K562 (cell line): ENCODE results near the gene DYSF.

Source experiments
- BHLHE40 ChIP-seq: IDR thresholded peaks from 2 replicates; pipeline ENCODE4 v1.6.1; 2011; ENCODE audit warnings: low read length, improper control_type of control experiment
- CTCF ChIP-seq, 3 experiments: IDR thresholded peaks in 2 of 3; conservative IDR thresholded peaks in 1 of 3; 2 replicates each; pipeline ENCODE4 v1.5.1; 2011 to 2012; ENCODE audit warnings: low read length in 3 of 3, mild to moderate bottlenecking in 3 of 3, control low read depth in 2 of 3, improper control_type of control experiment in 1 of 3, inconsistent platforms in 1 of 3, low read depth in 1 of 3, mixed read lengths in 1 of 3, moderate library complexity in 1 of 3; ENCODE audit not compliant: insufficient read depth in 2 of 3
- GABPA ChIP-seq: fragments of 200-800 bp; sonication (Bioruptor generic); conservative IDR thresholded peaks from 2 replicates; pipeline ENCODE4 v1.6.1; 2016; ENCODE audit warnings: low read depth, missing genetic modification characterization, missing compliant biosample characterization
- HCFC1 ChIP-seq: IDR thresholded peaks from 2 replicates; pipeline ENCODE4 v1.6.1; 2012; ENCODE audit warnings: low read depth, low read length, improper control_type of control experiment
- MITF ChIP-seq: IDR thresholded peaks from 2 replicates; pipeline ENCODE4 v1.6.1; 2014; ENCODE audit warnings: antibody characterized with exemption
- SP1 ChIP-seq: sonication (generic); formaldehyde crosslinking; IDR thresholded peaks from 2 replicates; pipeline ENCODE4 v1.8.1; 2022; ENCODE audit warnings: mild to moderate bottlenecking, missing genetic modification reagents
- TAF1 ChIP-seq: IDR thresholded peaks from 2 replicates; pipeline ENCODE4 v1.6.1; 2011; ENCODE audit warnings: mild to moderate bottlenecking, low read length, moderate library complexity; ENCODE audit not compliant: insufficient read depth, control insufficient read depth, severe bottlenecking; ENCODE audit errors: extremely low read depth
- YY1 ChIP-seq, 3 experiments: IDR thresholded peaks; 2 replicates each; pipeline ENCODE4 v1.6.1; 2011; ENCODE audit warnings: low read length in 2 of 3, mild to moderate bottlenecking in 2 of 3, moderate library complexity in 2 of 3, borderline replicate concordance in 1 of 3, control low read depth in 1 of 3, low read depth in 1 of 3; ENCODE audit not compliant: insufficient read depth in 3 of 3, insufficient replicate concordance in 2 of 3, control insufficient read depth in 1 of 3, insufficient read length in 1 of 3; ENCODE audit errors: extremely low read depth in 1 of 3
- ZNF232 ChIP-seq: sonication (generic); formaldehyde crosslinking; IDR thresholded peaks from 2 replicates; pipeline ENCODE4 v1.8.0; 2022; ENCODE audit warnings: mild to moderate bottlenecking, missing genetic modification reagents

GRCh38 chr2:71535526-71535925 is 82.2 kb downstream of the DYSF start:
- TF ChIP-seq BHLHE40 (no peak), HCFC1 (no peak), SP1 (CRISPR knock-in tag) (no peak), MITF (no peak), CTCF (IDR thresholded peaks at IDR 0.05 in 2 of 3, conservative IDR thresholded peaks at IDR 0.05 in 1 of 3; ENCODE audit: insufficient read depth in 2 of 3, low read depth in 1 of 3, low read length in 3 of 3) (no peak), TAF1 (no peak), ZNF232 (CRISPR knock-in tag) (no peak), YY1 (IDR thresholded peaks at IDR 0.05; ENCODE audit: borderline replicate concordance in 1 of 3, control insufficient read depth in 1 of 3, extremely low read depth in 1 of 3, insufficient read depth in 3 of 3, insufficient read length in 1 of 3, insufficient replicate concordance in 2 of 3, low read depth in 1 of 3, low read length in 2 of 3) (no peak), GABPA (no peak)
